SK-N-SH treated with all-trans-retinoic acid at 6 μM for 48 hours (cell line): ENCODE measurements around the gene APBB1IP.

Source experiments
- TCF4 ChIP-seq: fragments of 250-450 bp; sonication (Bioruptor Pico); IDR thresholded peaks from 2 replicates; pipeline ENCODE4 v1.8.0; 2021; ENCODE audit warnings: mild to moderate bottlenecking, moderate library complexity, borderline replicate concordance
- TF ChIP-seq, protein P1 (sequence below): fragments of 250-450 bp; sonication (Bioruptor Pico); IDR thresholded peaks from 2 replicates; pipeline ENCODE4 v1.8.0; 2020; ENCODE audit warnings: mild to moderate bottlenecking, moderate library complexity, borderline replicate concordance

DNA sequence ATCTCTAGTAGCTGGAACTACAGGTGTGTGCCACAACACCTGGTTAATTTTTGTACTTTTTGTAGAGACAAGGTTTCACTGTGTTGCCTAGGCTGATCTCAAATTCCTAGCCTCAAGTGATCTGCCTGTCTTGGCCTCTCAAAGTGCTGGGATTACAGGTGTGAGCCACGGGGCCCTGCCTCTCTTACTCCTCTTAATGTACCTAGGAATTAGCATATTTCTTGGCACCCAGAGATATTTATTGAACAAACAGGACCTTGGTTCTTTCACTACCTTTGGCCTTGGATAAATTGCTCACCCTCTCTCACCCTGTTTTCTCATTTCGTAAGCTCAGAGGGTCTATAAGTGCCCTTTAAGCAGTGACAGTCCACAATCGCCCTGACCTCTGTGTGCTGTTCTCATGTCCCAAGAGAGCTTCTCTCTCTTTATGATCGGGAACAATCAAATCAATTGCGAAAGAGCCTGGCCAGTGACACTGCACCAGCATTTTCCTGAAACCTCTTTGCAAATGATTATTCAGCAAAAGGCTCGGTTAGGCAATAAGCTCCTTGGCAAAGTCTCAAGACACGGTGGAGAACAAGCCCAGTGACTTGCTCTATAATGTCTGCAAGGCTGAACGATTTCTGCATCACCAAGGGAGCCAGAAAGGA lies 117.7 kb downstream of the APBB1IP start:
- TF ChIP-seq, protein P1, sequence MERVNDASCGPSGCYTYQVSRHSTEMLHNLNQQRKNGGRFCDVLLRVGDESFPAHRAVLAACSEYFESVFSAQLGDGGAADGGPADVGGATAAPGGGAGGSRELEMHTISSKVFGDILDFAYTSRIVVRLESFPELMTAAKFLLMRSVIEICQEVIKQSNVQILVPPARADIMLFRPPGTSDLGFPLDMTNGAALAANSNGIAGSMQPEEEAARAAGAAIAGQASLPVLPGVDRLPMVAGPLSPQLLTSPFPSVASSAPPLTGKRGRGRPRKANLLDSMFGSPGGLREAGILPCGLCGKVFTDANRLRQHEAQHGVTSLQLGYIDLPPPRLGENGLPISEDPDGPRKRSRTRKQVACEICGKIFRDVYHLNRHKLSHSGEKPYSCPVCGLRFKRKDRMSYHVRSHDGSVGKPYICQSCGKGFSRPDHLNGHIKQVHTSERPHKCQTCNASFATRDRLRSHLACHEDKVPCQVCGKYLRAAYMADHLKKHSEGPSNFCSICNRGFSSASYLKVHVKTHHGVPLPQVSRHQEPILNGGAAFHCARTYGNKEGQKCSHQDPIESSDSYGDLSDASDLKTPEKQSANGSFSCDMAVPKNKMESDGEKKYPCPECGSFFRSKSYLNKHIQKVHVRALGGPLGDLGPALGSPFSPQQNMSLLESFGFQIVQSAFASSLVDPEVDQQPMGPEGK (CRISPR knock-in tag), result no peak
- no peak for TF ChIP-seq TCF4
